Gastrocnemius medialis (tissue), 4 donors: ENCODE measurements around the gene NPTN. TPM values are rescaled to one million over a fixed set of nuclear protein-coding genes. Genes with fewer than 3 reads are reported as not detected.

ENCODE experiments used
- ATAC-seq, 2 donors: fragments of 150-250 bp; one replicate each; pipeline ENCODE4 v1.9.1; 2016
- DNase-seq, 2 donors: peaks; one replicate each; pipeline ENCODE4 v3.0.0-alpha.2; 2019
- H3K27ac ChIP-seq, 4 donors: fragments of 200-600 bp; sonication (generic); 1 replicate in 1 of 4; 2 replicates in 3 of 4; pipeline ENCODE4 v1.5.1; 2016 to 2018; ENCODE audit warnings: mild to moderate bottlenecking in 2 of 4, moderate library complexity in 1 of 4
- H3K27me3 ChIP-seq, 3 donors: fragments of 200-600 bp; sonication (generic) in 2 of 3; 1 replicate in 1 of 3; 2 replicates in 2 of 3; pipeline versions ENCODE4 v1.5.1 to v1.6.0; 2016 to 2019; ENCODE audit warnings: mild to moderate bottlenecking in 1 of 3, moderate library complexity in 1 of 3
- H3K36me3 ChIP-seq, 2 donors: fragments of 200-600 bp; sonication (generic) in 1 of 2; one replicate each; pipeline ENCODE4 v1.5.1; 2017 to 2018
- H3K4me1 ChIP-seq, 2 donors: fragments of 200-600 bp; sonication (generic) in 1 of 2; one replicate each; pipeline ENCODE4 v1.5.1; 2016 to 2017; ENCODE audit warnings: mild to moderate bottlenecking in 2 of 2
- H3K4me3 ChIP-seq, 4 donors: fragments of 200-600 bp; sonication (generic) in 3 of 4; 1 replicate in 1 of 4; 2 replicates in 3 of 4; pipeline ENCODE4 v1.5.1; 2016 to 2019; ENCODE audit warnings: mild to moderate bottlenecking in 2 of 4
- H3K9me3 ChIP-seq, 3 donors: fragments of 200-600 bp; sonication (generic) in 2 of 3; 1 replicate in 1 of 3; 2 replicates in 2 of 3; pipeline ENCODE4 v1.5.1; 2016 to 2019
- POLR2A ChIP-seq, 2 donors: fragments of 450-650 bp; IDR thresholded peaks; one replicate each; pipeline ENCODE4 v1.6.1; 2017; ENCODE audit warnings: antibody characterized with exemption in 2 of 2, mild to moderate bottlenecking in 2 of 2, moderate library complexity in 2 of 2
- in situ Hi-C, 4 donors: fragments of 200-750 bp; cut with MboI; loops; one replicate each; pipeline versions ENCODE4 v1.15.0 to v1.8.0; 2017; ENCODE audit warnings: low sequenced_read_pairs in 4 of 4
- intact Hi-C: fragments of 100-400 bp; cut with DNase I; formaldehyde crosslinking; loops from one replicate; pipeline ENCODE4 v1.15.1; 2023; ENCODE audit warnings: low total_unique reads
- total RNA-seq, 4 donors: library from RNA; depleted of rRNA; stranded (reverse); fragments of >200 nt; gene quantifications; one replicate each; pipeline versions ENCODE4 v1.1.0 to v1.2.3, GENCODE V29; 2016
- TF ChIP-seq, protein P1 (sequence below), 5 experiments: fragments of 450-650 bp in 3 of 5; fragments of 200-600 bp in 2 of 5; sonication (generic) in 2 of 5; IDR thresholded peaks in 4 of 5; conservative IDR thresholded peaks in 1 of 5; 1 replicate in 4 of 5; 2 replicates in 1 of 5; pipeline ENCODE4 v1.5.1; 2016 to 2019; ENCODE audit warnings: antibody characterized with exemption in 5 of 5, mild to moderate bottlenecking in 3 of 5, moderate library complexity in 3 of 5

NPTN gene
- total RNA-seq, 4 donors from 2014 or later, result 26.5 to 32.9 (median 29.7) TPM

DNA sequence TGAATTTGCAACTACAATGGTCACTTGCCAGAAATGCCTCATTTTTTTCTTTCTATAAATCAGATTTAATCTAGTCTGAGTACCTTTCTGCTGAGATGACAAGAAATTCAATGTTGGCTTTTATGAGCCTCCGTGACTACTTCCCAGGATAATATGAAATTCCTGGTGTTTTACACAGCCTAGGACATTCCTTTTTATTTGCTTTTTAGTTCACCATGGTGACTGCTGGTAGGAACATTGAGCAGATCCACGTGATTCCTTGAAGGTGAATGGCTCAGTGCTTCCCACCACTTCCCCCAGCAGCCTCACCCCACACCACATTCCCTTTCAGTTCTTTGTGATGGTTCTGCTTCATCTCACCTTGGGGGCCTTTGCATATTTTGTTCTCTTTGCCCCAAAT, 4.3 kb upstream of the NPTN start:
- Histone ChIP-seq H3K27ac (no peak overlapping the region), H3K4me3 (no peak overlapping the region), H3K4me1 (peaks cover 4 to 7% of the 10 kb centered on the region in 2 donors), H3K36me3 (no peaks in the 10 kb centered on the region), H3K9me3 (no peaks in the 10 kb centered on the region), H3K27me3 (no peaks in the 10 kb centered on the region)
- DNase-seq, result no peak
- ATAC-seq, result no peak
- intact Hi-C loops (no loop called here), in situ Hi-C loops (loop anchor here (5.0 to 10.0 kb wide), 4 partner anchors 57 to 75 kb away; no protein-coding TSS in a partner anchor)
- TF ChIP-seq, protein P1, sequence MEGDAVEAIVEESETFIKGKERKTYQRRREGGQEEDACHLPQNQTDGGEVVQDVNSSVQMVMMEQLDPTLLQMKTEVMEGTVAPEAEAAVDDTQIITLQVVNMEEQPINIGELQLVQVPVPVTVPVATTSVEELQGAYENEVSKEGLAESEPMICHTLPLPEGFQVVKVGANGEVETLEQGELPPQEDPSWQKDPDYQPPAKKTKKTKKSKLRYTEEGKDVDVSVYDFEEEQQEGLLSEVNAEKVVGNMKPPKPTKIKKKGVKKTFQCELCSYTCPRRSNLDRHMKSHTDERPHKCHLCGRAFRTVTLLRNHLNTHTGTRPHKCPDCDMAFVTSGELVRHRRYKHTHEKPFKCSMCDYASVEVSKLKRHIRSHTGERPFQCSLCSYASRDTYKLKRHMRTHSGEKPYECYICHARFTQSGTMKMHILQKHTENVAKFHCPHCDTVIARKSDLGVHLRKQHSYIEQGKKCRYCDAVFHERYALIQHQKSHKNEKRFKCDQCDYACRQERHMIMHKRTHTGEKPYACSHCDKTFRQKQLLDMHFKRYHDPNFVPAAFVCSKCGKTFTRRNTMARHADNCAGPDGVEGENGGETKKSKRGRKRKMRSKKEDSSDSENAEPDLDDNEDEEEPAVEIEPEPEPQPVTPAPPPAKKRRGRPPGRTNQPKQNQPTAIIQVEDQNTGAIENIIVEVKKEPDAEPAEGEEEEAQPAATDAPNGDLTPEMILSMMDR (IDR thresholded peaks at IDR 0.05 in 4 of 5, conservative IDR thresholded peaks at IDR 0.05 in 1 of 5), result no peak
- no peak for TF ChIP-seq POLR2A (IDR thresholded peaks at IDR 0.05)

DNA sequence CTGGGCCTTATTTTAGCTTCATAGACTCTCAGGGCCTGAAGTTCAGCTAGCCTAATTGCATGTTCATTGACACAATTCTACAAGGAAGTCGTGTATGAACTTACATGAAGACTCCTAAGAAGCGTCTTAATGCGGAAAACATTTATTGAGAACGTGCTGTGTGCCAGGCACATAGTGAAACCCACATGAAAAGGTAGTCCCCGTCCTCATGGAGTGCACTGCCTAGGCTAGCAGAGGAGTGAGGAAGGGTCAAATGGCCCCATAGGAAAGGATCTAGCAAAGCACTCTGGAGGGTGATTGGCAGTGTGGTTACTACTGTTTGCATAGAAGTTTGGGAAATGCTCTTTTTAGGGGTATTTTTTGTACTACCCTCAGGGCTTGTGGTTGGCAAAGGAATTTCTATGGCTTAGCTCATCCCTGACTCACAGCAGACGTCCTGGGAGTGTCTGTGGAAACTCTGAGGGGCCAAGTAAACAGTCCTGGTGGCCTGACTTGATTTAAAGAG, 854 bp upstream of the NPTN start:
- Histone ChIP-seq H3K9me3 (no peaks in the 10 kb centered on the region), H3K27me3 (no peaks in the 10 kb centered on the region), H3K36me3 (no peaks in the 10 kb centered on the region), H3K4me3 (peak overlapping the region; percentile 64 to 97 (median 90)), H3K4me1 (peaks cover 37% of the 10 kb centered on the region in 2 donors), H3K27ac (peak overlapping the region; percentile 87 to 96 (median 92))
- ATAC-seq (no peak), DNase-seq (no peak)
- intact Hi-C loops, result loop anchor here (1.0 to 5.0 kb wide), 4 partner anchors 33 to 66 kb away; partner anchors contain the start of gene CD276
- in situ Hi-C loops, result loop anchor here in 2 of 4 donors (10.0 kb wide), 1 partner anchor 61 kb away; no protein-coding TSS in a partner anchor
- TF ChIP-seq, protein P1 (IDR thresholded peaks at IDR 0.05 in 4 of 5, conservative IDR thresholded peaks at IDR 0.05 in 1 of 5), result no peak
- no peak for TF ChIP-seq POLR2A (IDR thresholded peaks at IDR 0.05)

DNA sequence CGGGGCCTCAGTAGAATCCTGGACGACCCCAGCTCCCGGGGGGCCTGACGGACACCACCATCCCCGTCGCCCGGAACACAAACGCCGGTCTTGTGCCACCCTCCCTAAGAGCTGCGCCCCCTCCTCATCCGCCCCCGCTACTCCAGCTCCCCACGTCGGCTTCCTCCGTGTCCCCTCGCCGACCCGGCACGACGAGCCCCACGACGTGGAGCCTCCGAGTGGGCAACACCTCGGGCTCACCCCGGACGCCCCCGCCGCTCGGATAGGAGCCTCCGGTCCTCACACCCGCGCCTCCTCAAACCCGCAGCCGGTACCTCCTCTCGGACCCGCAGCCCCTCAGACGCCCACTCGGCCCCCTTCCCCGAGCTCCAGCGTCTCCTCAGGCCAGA, 525 bp downstream of the NPTN start:
- no peaks in the 10 kb centered on the region for H3K9me3 ChIP-seq
- intact Hi-C loops, result loop anchor here (1.0 to 5.0 kb wide), 4 partner anchors 32 to 68 kb away; partner anchors contain the start of gene CD276
- H3K4me3 ChIP-seq, result peak overlapping the region; percentile 83 to 97 (median 90)
- no peaks in the 10 kb centered on the region for H3K36me3 ChIP-seq
- ATAC-seq (no peak), DNase-seq (peak in 1 of 2 donors; percentile 21)
- TF ChIP-seq POLR2A (IDR thresholded peaks at IDR 0.05), result no peak
- TF ChIP-seq, protein P1 (IDR thresholded peaks at IDR 0.05 in 4 of 5, conservative IDR thresholded peaks at IDR 0.05 in 1 of 5), result no peak
- no peaks in the 10 kb centered on the region for H3K27me3 ChIP-seq
- in situ Hi-C loops, result loop anchor here in 2 of 4 donors (10.0 kb wide), 1 partner anchor 62 kb away; no protein-coding TSS in a partner anchor
- peak overlapping the region; percentile 89 to 96 (median 94) for H3K27ac ChIP-seq
- H3K4me1 ChIP-seq, result peaks cover 49% of the 10 kb centered on the region in 2 donors

DNA sequence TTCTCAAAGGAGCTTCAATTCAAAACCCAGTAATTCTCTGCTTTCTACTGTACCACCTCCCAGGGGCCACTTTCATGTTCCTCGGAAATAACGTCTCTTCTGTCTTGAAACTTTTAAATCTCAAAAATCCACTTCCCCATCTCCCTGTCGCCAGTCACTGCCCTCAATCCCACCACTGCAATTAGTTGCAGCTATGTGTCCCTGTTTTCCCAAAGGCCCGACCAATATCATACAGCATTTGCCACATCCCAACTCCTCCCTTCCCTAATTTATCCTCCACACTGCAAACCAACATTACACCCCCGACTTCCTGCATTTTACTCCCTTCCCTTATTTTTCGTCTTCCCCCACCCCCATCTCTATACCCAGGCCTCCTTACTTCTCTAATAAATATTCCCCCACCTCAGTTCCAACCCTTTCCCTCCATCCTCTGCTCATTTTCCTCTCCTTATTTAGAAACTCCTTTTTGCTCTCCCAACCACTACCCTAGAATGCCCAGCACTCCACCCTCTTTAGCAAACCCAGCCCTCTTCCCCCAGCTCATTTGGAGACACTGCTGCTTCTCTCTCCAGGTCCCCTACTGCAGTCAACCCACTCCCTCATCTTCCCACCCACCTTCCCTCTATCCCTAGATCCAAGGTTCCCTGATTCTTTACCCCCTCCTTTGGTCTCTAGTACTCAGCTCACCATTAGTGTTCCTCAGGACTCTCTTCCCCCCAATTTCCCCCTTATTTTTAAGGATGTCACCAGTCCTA, 1.1 kb downstream of the NPTN start:
- Histone ChIP-seq H3K4me3 (peak overlapping the region; percentile 83 to 97 (median 90)), H3K27me3 (no peaks in the 10 kb centered on the region), H3K4me1 (peaks cover 53 to 55% of the 10 kb centered on the region in 2 donors), H3K9me3 (no peaks in the 10 kb centered on the region), H3K27ac (peak overlapping the region; percentile 89 to 96 (median 94)), H3K36me3 (no peaks in the 10 kb centered on the region)
- DNase-seq (peak; percentile 15 to 32), ATAC-seq (peak; percentile 10 to 12)
- in situ Hi-C loops, result loop anchor here in 2 of 4 donors (10.0 kb wide), 1 partner anchor 63 kb away; no protein-coding TSS in a partner anchor
- TF ChIP-seq, protein P1 (IDR thresholded peaks at IDR 0.05 in 4 of 5, conservative IDR thresholded peaks at IDR 0.05 in 1 of 5), result no peak
- peak; percentile 12 to 51 for TF ChIP-seq POLR2A (IDR thresholded peaks at IDR 0.05)
- intact Hi-C loops, result loop anchor here (2.0 to 5.0 kb wide), 3 partner anchors 31 to 63 kb away; partner anchors contain the start of gene CD276
